ENCODE measurements around the gene CNTNAP2. TPM values are rescaled to one million over a fixed set of nuclear protein-coding genes. Genes with fewer than 3 reads are reported as not detected.
A peak's percentile ranks its signal among the peaks of the same experiment; 100 is the strongest.

Gene CNTNAP2
- total RNA-seq, 4 donors from 2014 or later, result 0.42 to 0.71 TPM; not detected in 2

- WGBS, 2 donors, result 84 to 88% methylated on average over 3 of the region's 3 CpGs
- TF ChIP-seq CTCF (IDR thresholded peaks at IDR 0.05) (no peak), POLR2A (IDR thresholded peaks at IDR 0.05) (no peak)
- intact Hi-C loops (cut with DNase I; ENCODE audit: low total_unique reads), result no loop called here
- H3K4me3 ChIP-seq (ENCODE audit: low read depth, poor library complexity, severe bottlenecking), result no peak overlapping the region
- DNase-seq (ENCODE audit: low spot score in 2 of 2), result peak in 1 of 2 donors; percentile 32
Observed at GRCh38 chr7:148466120-148466519, 2349.5 kb downstream of the CNTNAP2 start.

- TF ChIP-seq POLR2A (IDR thresholded peaks at IDR 0.05), result no peak
- no peak for TF ChIP-seq CTCF (IDR thresholded peaks at IDR 0.05)
- no peak overlapping the region for H3K4me3 ChIP-seq (ENCODE audit: low read depth, poor library complexity, severe bottlenecking)
- WGBS, 2 donors, result 91 to 97% methylated on average over 7 of the region's 7 CpGs
- intact Hi-C loops (cut with DNase I; ENCODE audit: low total_unique reads), result no loop called here
- DNase-seq (ENCODE audit: low spot score in 2 of 2), result no peak
Observed at GRCh38 chr7:148468700-148469098, 2352.1 kb downstream of the CNTNAP2 start.

Small RNA genes within 50 kb of the gene (microRNA-seq; reads per million reads assigned to microRNA genes)
- 0 reads per million in 2 donors for gene MIR548F4 (ENCODE audit: borderline number of aligned reads in 1 of 2, borderline replicate concordance in 2 of 2)

Data from lower leg skin (tissue), 4 donors.